ENCODE results near the gene TPRG1. TPM values are rescaled to one million over a fixed set of nuclear protein-coding genes. Genes with fewer than 3 reads are reported as not detected.

Gene TPRG1
- total RNA-seq, 1 experiment from 2014 or later = 0.55 TPM

DNA sequence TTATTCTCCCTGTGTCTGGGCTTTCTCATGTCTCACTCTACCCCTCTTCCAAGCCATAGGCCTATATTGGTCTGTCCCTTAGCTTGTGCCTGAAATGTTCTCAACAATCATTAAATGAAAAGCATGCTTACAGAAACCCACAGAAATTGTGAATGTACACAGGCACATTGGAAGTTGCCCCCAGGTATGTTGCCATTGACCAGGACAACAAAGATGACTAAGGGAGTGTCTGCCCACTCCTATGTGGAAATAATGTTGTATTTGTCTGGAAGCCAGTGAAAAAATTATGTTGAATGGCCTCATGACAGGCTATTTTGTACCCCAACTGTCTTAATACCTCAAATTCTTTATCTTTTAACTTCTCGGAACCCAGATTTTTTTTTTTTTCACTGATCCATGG lies 102.0 kb downstream of the TPRG1 start:
- no peak for DNase-seq (ENCODE audit: low spot score)
- CTCF ChIA-PET = interaction anchor here (1.4 to 2.6 kb wide), 4 partner anchors 32 to 675 kb away, joined by 5 to 42 read pairs (median 9); no protein-coding TSS in a partner anchor
- TF ChIP-seq OVOL2 (CRISPR knock-in tag; IDR thresholded peaks at IDR 0.05; ENCODE audit: borderline replicate concordance) = no peak
- POLR2A ChIA-PET = no interaction called here
- Mint-ChIP-seq H3K4me1 (peaks cover 5% of the 10 kb centered on the region; the same call in 1 of the 2 replicates), H3K9me3 (no peaks in the 10 kb centered on the region), H3K27me3 (ENCODE audit: low read depth) (no peaks in the 10 kb centered on the region), H3K36me3 (no peaks in the 10 kb centered on the region), H3K27ac (no peak overlapping the region), H3K4me3 (no peak overlapping the region)
- ATAC-seq = no peak

GRCh38 chr3:189275182-189275581 lies 103.4 kb downstream of the TPRG1 start:
- ATAC-seq = no peak

GRCh38 chr3:189275852-189276251 lies 104.1 kb downstream of the TPRG1 start:
- ATAC-seq (no peak), DNase-seq (ENCODE audit: low spot score) (no peak)
- Mint-ChIP-seq H3K4me1 (peaks cover 2% of the 10 kb centered on the region; the same call in 1 of the 2 replicates), H3K9me3 (no peaks in the 10 kb centered on the region), H3K27me3 (ENCODE audit: low read depth) (no peaks in the 10 kb centered on the region), H3K27ac (no peak overlapping the region), H3K4me3 (no peak overlapping the region), H3K36me3 (no peaks in the 10 kb centered on the region)
- ChIA-PET POLR2A (no interaction called here), CTCF (no interaction called here)
- TF ChIP-seq, protein P1, sequence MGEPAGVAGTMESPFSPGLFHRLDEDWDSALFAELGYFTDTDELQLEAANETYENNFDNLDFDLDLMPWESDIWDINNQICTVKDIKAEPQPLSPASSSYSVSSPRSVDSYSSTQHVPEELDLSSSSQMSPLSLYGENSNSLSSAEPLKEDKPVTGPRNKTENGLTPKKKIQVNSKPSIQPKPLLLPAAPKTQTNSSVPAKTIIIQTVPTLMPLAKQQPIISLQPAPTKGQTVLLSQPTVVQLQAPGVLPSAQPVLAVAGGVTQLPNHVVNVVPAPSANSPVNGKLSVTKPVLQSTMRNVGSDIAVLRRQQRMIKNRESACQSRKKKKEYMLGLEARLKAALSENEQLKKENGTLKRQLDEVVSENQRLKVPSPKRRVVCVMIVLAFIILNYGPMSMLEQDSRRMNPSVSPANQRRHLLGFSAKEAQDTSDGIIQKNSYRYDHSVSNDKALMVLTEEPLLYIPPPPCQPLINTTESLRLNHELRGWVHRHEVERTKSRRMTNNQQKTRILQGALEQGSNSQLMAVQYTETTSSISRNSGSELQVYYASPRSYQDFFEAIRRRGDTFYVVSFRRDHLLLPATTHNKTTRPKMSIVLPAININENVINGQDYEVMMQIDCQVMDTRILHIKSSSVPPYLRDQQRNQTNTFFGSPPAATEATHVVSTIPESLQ (CRISPR knock-in tag; IDR thresholded peaks at IDR 0.05) = no peak
- TF ChIP-seq FOXP4 (CRISPR knock-in tag; IDR thresholded peaks at IDR 0.05) (no peak), ZNF263 (CRISPR knock-in tag; IDR thresholded peaks at IDR 0.05; ENCODE audit: low read depth) (no peak), MAX (CRISPR knock-in tag; IDR thresholded peaks at IDR 0.05) (no peak), ZBTB43 (CRISPR knock-in tag; IDR thresholded peaks at IDR 0.05) (no peak), KAT7 (CRISPR knock-in tag; IDR thresholded peaks at IDR 0.05; ENCODE audit: borderline replicate concordance) (no peak), MYBL2 (CRISPR knock-in tag; IDR thresholded peaks at IDR 0.05) (no peak), ZMAT4 (CRISPR knock-in tag; IDR thresholded peaks at IDR 0.05) (no peak), TP53 (CRISPR knock-in tag; IDR thresholded peaks at IDR 0.05) (no peak)
- TF ChIP-seq, protein P2, sequence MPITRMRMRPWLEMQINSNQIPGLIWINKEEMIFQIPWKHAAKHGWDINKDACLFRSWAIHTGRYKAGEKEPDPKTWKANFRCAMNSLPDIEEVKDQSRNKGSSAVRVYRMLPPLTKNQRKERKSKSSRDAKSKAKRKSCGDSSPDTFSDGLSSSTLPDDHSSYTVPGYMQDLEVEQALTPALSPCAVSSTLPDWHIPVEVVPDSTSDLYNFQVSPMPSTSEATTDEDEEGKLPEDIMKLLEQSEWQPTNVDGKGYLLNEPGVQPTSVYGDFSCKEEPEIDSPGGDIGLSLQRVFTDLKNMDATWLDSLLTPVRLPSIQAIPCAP (CRISPR knock-in tag; IDR thresholded peaks at IDR 0.05) = no peak
- TF ChIP-seq, protein P3, sequence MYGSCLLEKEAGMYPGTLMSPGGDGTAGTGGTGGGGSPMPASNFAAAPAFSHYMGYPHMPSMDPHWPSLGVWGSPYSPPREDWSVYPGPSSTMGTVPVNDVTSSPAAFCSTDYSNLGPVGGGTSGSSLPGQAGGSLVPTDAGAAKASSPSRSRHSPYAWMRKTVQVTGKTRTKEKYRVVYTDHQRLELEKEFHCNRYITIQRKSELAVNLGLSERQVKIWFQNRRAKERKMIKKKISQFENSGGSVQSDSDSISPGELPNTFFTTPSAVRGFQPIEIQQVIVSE (CRISPR knock-in tag; IDR thresholded peaks at IDR 0.05; ENCODE audit: borderline replicate concordance) = no peak

More at GRCh38 chr3:189275182-189275581, 103.4 kb downstream of the TPRG1 start:
- H3K4me1 Mint-ChIP-seq = peaks cover 2% of the 10 kb centered on the region; the same call in 1 of the 2 replicates
- H3K4me3 Mint-ChIP-seq = no peak overlapping the region
- POLR2A ChIA-PET = no interaction called here
- no peak for DNase-seq (ENCODE audit: low spot score)
- H3K9me3 Mint-ChIP-seq = no peaks in the 10 kb centered on the region
- CTCF ChIA-PET = no interaction called here
- H3K27me3 Mint-ChIP-seq (ENCODE audit: low read depth) = no peaks in the 10 kb centered on the region
- no peak overlapping the region for H3K27ac Mint-ChIP-seq
- no peak for TF ChIP-seq PRRX2 (CRISPR knock-in tag; IDR thresholded peaks at IDR 0.05)
- TF ChIP-seq, protein P4, sequence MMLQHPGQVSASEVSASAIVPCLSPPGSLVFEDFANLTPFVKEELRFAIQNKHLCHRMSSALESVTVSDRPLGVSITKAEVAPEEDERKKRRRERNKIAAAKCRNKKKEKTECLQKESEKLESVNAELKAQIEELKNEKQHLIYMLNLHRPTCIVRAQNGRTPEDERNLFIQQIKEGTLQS (CRISPR knock-in tag; conservative IDR thresholded peaks at IDR 0.05) = no peak
- TF ChIP-seq, protein P1 (CRISPR knock-in tag; IDR thresholded peaks at IDR 0.05) = no peak
- TF ChIP-seq SOX15 (CRISPR knock-in tag; IDR thresholded peaks at IDR 0.05) = no peak
- TF ChIP-seq ETV6 (CRISPR knock-in tag; IDR thresholded peaks at IDR 0.05) = no peak
- TF ChIP-seq PREB (CRISPR knock-in tag; IDR thresholded peaks at IDR 0.05; ENCODE audit: borderline replicate concordance) = no peak
- no peak for TF ChIP-seq ZNF232 (CRISPR knock-in tag; IDR thresholded peaks at IDR 0.05)
- no peak for TF ChIP-seq ATF1 (CRISPR knock-in tag; IDR thresholded peaks at IDR 0.05)
- H3K36me3 Mint-ChIP-seq = no peaks in the 10 kb centered on the region
